Naive B cell (primary cell): ENCODE measurements around the gene ID4. TPM values are rescaled to one million over a fixed set of nuclear protein-coding genes. Genes with fewer than 3 reads are reported as not detected.

Experiments
- ATAC-seq, 2 donors: fragments of 150-1000 bp; cut with Tn5 transposase; 2 replicates each; pipeline ENCODE4 v1.10.0; 2021; ENCODE audit warnings: low read depth in 2 of 2, mild to moderate bottlenecking in 2 of 2, moderate library complexity in 2 of 2
- DNase-seq: peaks from one replicate; pipeline ENCODE4 v3.0.0; 2022
- H3K27ac Mint-ChIP-seq, 6 donors: one replicate each; pipeline ENCODE4 v1.8.0; 2020 to 2022; ENCODE audit warnings: mild to moderate bottlenecking in 6 of 6, mixed read lengths in 6 of 6, moderate library complexity in 5 of 6, inconsistent platforms in 2 of 6
- H3K27me3 Mint-ChIP-seq, 3 donors: one replicate each; pipeline ENCODE4 v1.8.0; 2021 to 2022; ENCODE audit warnings: mixed read lengths in 3 of 3, mild to moderate bottlenecking in 1 of 3
- H3K36me3 Mint-ChIP-seq, 2 donors: one replicate each; pipeline ENCODE4 v1.8.0; 2020 to 2022; ENCODE audit warnings: mixed read lengths in 2 of 2, inconsistent platforms in 1 of 2, mild to moderate bottlenecking in 1 of 2
- H3K4me1 Mint-ChIP-seq, 3 donors: one replicate each; pipeline ENCODE4 v1.8.0; 2020 to 2022; ENCODE audit warnings: mixed read lengths in 3 of 3, inconsistent platforms in 1 of 3, mild to moderate bottlenecking in 1 of 3, moderate library complexity in 1 of 3
- H3K4me3 Mint-ChIP-seq, 8 donors: one replicate each; pipeline ENCODE4 v1.8.0; 2020 to 2022; ENCODE audit warnings: mild to moderate bottlenecking in 8 of 8, mixed read lengths in 8 of 8, moderate library complexity in 8 of 8, inconsistent platforms in 2 of 8
- H3K9me3 Mint-ChIP-seq, 7 donors: one replicate each; pipeline ENCODE4 v1.8.0; 2020 to 2022; ENCODE audit warnings: mixed read lengths in 7 of 7, mild to moderate bottlenecking in 5 of 7, inconsistent platforms in 2 of 7, moderate library complexity in 1 of 7
- polyA plus RNA-seq, 6 donors: library from polyadenylated mRNA; unstranded; fragments of 300-500 nt; fragmentation: Illumina TruSeq; gene quantifications; one replicate each; pipeline ENCODE4 v1.2.3, GENCODE V29; 2021; ENCODE audit warnings: low read depth in 6 of 6

Gene ID4
- polyA plus RNA-seq: not detected

- Mint-ChIP-seq H3K4me3 (peak within 1 kb of the TSS in 2 of 8 donors; percentile 24 to 75), H3K9me3 (peaks cover 0 to 12% (median 0%) of the 10 kb centered on the region in 7 donors), H3K27me3 (peaks cover 49 to 55% (median 53%) of the 10 kb centered on the region in 3 donors), H3K27ac (no peak within 1 kb of the TSS), H3K36me3 (no peaks in the 10 kb centered on the region), H3K4me1 (peaks cover 4 to 9% (median 8%) of the 10 kb centered on the region in 3 donors)
- no peak for ATAC-seq
- DNase-seq: no peak
Observed at GRCh38 chr6:19836799-19837510, at the start of gene ID4. ID4 (plus strand) TSS chr6:19837370; CDS start chr6:19837755, 385 bp downstream.

GRCh38 chr6:19788686-19789085 is 48.5 kb upstream of the ID4 start:
- peaks cover 0 to 4% (median 0%) of the 10 kb centered on the region in 7 donors for H3K9me3 Mint-ChIP-seq
- no peak for ATAC-seq
- H3K27ac Mint-ChIP-seq: no peak overlapping the region
- no peak overlapping the region for H3K4me3 Mint-ChIP-seq
- H3K4me1 Mint-ChIP-seq: no peaks in the 10 kb centered on the region
- no peak for DNase-seq
- no peaks in the 10 kb centered on the region for H3K36me3 Mint-ChIP-seq
- peaks cover 0 to 3% (median 0%) of the 10 kb centered on the region in 3 donors for H3K27me3 Mint-ChIP-seq

GRCh38 chr6:19789100-19789803 is 47.9 kb upstream of the ID4 start:
- H3K4me3 Mint-ChIP-seq: no peak overlapping the region
- peaks cover 0 to 9% (median 0%) of the 10 kb centered on the region in 7 donors for H3K9me3 Mint-ChIP-seq
- no peak overlapping the region for H3K27ac Mint-ChIP-seq
- H3K27me3 Mint-ChIP-seq: peaks cover 0 to 4% (median 0%) of the 10 kb centered on the region in 3 donors
- H3K4me1 Mint-ChIP-seq: no peaks in the 10 kb centered on the region
- no peaks in the 10 kb centered on the region for H3K36me3 Mint-ChIP-seq
- DNase-seq (no peak), ATAC-seq (no peak)

- Mint-ChIP-seq H3K27me3 (peaks cover 0 to 5% (median 1%) of the 10 kb centered on the region in 3 donors), H3K9me3 (peaks cover 0 to 17% (median 0%) of the 10 kb centered on the region in 7 donors), H3K36me3 (peaks cover 0 to 1% of the 10 kb centered on the region in 2 donors), H3K4me3 (no peak overlapping the region), H3K4me1 (no peaks in the 10 kb centered on the region), H3K27ac (no peak overlapping the region)
- no peak for DNase-seq
- ATAC-seq: no peak
Observed at GRCh38 chr6:19791267-19791666, 45.9 kb upstream of the ID4 start.

GRCh38 chr6:19795211-19795610 is 42.0 kb upstream of the ID4 start:
- Mint-ChIP-seq H3K27me3 (peaks cover 0 to 13% (median 4%) of the 10 kb centered on the region in 3 donors), H3K36me3 (peaks cover 0 to 10% of the 10 kb centered on the region in 2 donors), H3K27ac (no peak overlapping the region), H3K4me3 (no peak overlapping the region), H3K9me3 (peaks cover 2 to 27% (median 6%) of the 10 kb centered on the region in 7 donors), H3K4me1 (no peaks in the 10 kb centered on the region)
- ATAC-seq: no peak
- DNase-seq: no peak

GRCh38 chr6:19796452-19796851 is 40.7 kb upstream of the ID4 start:
- H3K27ac Mint-ChIP-seq: no peak overlapping the region
- peaks cover 2 to 14% (median 6%) of the 10 kb centered on the region in 3 donors for H3K27me3 Mint-ChIP-seq
- peaks cover 2 to 27% (median 6%) of the 10 kb centered on the region in 7 donors for H3K9me3 Mint-ChIP-seq
- H3K4me3 Mint-ChIP-seq: no peak overlapping the region
- H3K4me1 Mint-ChIP-seq: no peaks in the 10 kb centered on the region
- no peak for ATAC-seq
- H3K36me3 Mint-ChIP-seq: peaks cover 0 to 10% of the 10 kb centered on the region in 2 donors
- DNase-seq: no peak

- no peak for ATAC-seq
- H3K4me3 Mint-ChIP-seq: no peak overlapping the region
- H3K27me3 Mint-ChIP-seq: peaks cover 13 to 31% (median 20%) of the 10 kb centered on the region in 3 donors
Observed at GRCh38 chr6:19798362-19798761, 38.8 kb upstream of the ID4 start.

GRCh38 chr6:19802656-19803055 is 34.5 kb upstream of the ID4 start:
- H3K9me3 Mint-ChIP-seq: peaks cover 0 to 4% (median 0%) of the 10 kb centered on the region in 7 donors
- no peak for DNase-seq
- no peak overlapping the region for H3K4me3 Mint-ChIP-seq
- H3K4me1 Mint-ChIP-seq: peaks cover 4 to 12% (median 9%) of the 10 kb centered on the region in 3 donors
- H3K36me3 Mint-ChIP-seq: no peaks in the 10 kb centered on the region
- H3K27me3 Mint-ChIP-seq: peaks cover 34 to 42% (median 36%) of the 10 kb centered on the region in 3 donors
- ATAC-seq: no peak
- H3K27ac Mint-ChIP-seq: no peak overlapping the region

More at GRCh38 chr6:19798362-19798761, 38.8 kb upstream of the ID4 start:
- Mint-ChIP-seq H3K36me3 (peaks cover 0 to 10% of the 10 kb centered on the region in 2 donors), H3K9me3 (peaks cover 2 to 27% (median 6%) of the 10 kb centered on the region in 7 donors), H3K4me1 (no peaks in the 10 kb centered on the region), H3K27ac (no peak overlapping the region)
- DNase-seq: no peak

- ATAC-seq: no peak
- Mint-ChIP-seq H3K4me1 (peaks cover 4 to 12% (median 9%) of the 10 kb centered on the region in 3 donors), H3K4me3 (peak overlapping the region in 3 of 8 donors; percentile 44 to 69 (median 57)), H3K27me3 (peaks cover 34 to 42% (median 36%) of the 10 kb centered on the region in 3 donors), H3K9me3 (peaks cover 0 to 4% (median 0%) of the 10 kb centered on the region in 7 donors), H3K27ac (peak overlapping the region in 1 of 6 donors; percentile 5), H3K36me3 (no peaks in the 10 kb centered on the region)
- DNase-seq: no peak
Observed at GRCh38 chr6:19803331-19804204, 33.6 kb upstream of the ID4 start.

GRCh38 chr6:19804205-19805128 is 32.7 kb upstream of the ID4 start:
- DNase-seq (no peak), ATAC-seq (peak; percentile 16 to 40)
- H3K9me3 Mint-ChIP-seq: peaks cover 0 to 4% (median 0%) of the 10 kb centered on the region in 7 donors
- H3K36me3 Mint-ChIP-seq: no peaks in the 10 kb centered on the region
- peaks cover 4 to 12% (median 9%) of the 10 kb centered on the region in 3 donors for H3K4me1 Mint-ChIP-seq
- H3K4me3 Mint-ChIP-seq: peak overlapping the region in 7 of 8 donors; percentile 44 to 86 (median 72)
- peaks cover 32 to 42% (median 36%) of the 10 kb centered on the region in 3 donors for H3K27me3 Mint-ChIP-seq
- peak overlapping the region in 2 of 6 donors; percentile 5 to 52 for H3K27ac Mint-ChIP-seq

- no peaks in the 10 kb centered on the region for H3K36me3 Mint-ChIP-seq
- peaks cover 4 to 12% (median 9%) of the 10 kb centered on the region in 3 donors for H3K4me1 Mint-ChIP-seq
- H3K27ac Mint-ChIP-seq: peak overlapping the region in 1 of 6 donors; percentile 63
- DNase-seq (no peak), ATAC-seq (no peak)
- peaks cover 29 to 42% (median 36%) of the 10 kb centered on the region in 3 donors for H3K27me3 Mint-ChIP-seq
- H3K9me3 Mint-ChIP-seq: peaks cover 0 to 4% (median 0%) of the 10 kb centered on the region in 7 donors
- peak overlapping the region in 6 of 8 donors; percentile 13 to 86 (median 66) for H3K4me3 Mint-ChIP-seq
Observed at GRCh38 chr6:19805129-19805481, 32.1 kb upstream of the ID4 start.

- Mint-ChIP-seq H3K4me3 (no peak overlapping the region), H3K27ac (no peak overlapping the region), H3K27me3 (peaks cover 30 to 35% (median 32%) of the 10 kb centered on the region in 3 donors), H3K36me3 (no peaks in the 10 kb centered on the region), H3K9me3 (peaks cover 0 to 4% (median 0%) of the 10 kb centered on the region in 7 donors), H3K4me1 (peaks cover 4 to 12% (median 9%) of the 10 kb centered on the region in 3 donors)
- no peak for DNase-seq
- ATAC-seq: no peak
Observed at GRCh38 chr6:19806971-19807396, 30.2 kb upstream of the ID4 start.
